ENCODE measurements around the gene CST11.

CST11 gene

GRCh38 chr20:23444859-23445258 is 7.8 kb downstream of the CST11 start:
- ChIA-PET CTCF (interaction anchor here (0.6 kb wide), 1 partner anchor 95 kb away, joined by 5 read pairs; no protein-coding TSS in a partner anchor), POLR2A (interaction anchor here (0.7 to 0.9 kb wide), 2 partner anchors 87 to 95 kb away, joined by 3 read pairs; no protein-coding TSS in a partner anchor)
- no peak for DNase-seq (ENCODE audit: extremely low spot score)
- no peak for TF ChIP-seq ARNT (IDR thresholded peaks at IDR 0.05)
- TF ChIP-seq NFRKB (IDR thresholded peaks at IDR 0.05) = no peak
- TF ChIP-seq LEF1 (IDR thresholded peaks at IDR 0.05; ENCODE audit: borderline replicate concordance) = no peak
- no peak for TF ChIP-seq L3MBTL2 (conservative IDR thresholded peaks at IDR 0.05)
- TF ChIP-seq FOXM1 (IDR thresholded peaks at IDR 0.05; ENCODE audit: borderline replicate concordance) = no peak
- no peak for TF ChIP-seq PKNOX1 (IDR thresholded peaks at IDR 0.05)
- TF ChIP-seq BHLHE40 (IDR thresholded peaks at IDR 0.05; ENCODE audit: borderline replicate concordance) = no peak
- no peak for TF ChIP-seq FOXA1 (IDR thresholded peaks at IDR 0.05)
- no peak for TF ChIP-seq FOXK2 (IDR thresholded peaks at IDR 0.05)

- CTCF ChIA-PET = interaction anchor here (0.5 to 1.2 kb wide), 5 partner anchors 52 to 164 kb away, joined by 3 to 8 read pairs (median 3); no protein-coding TSS in a partner anchor
- no peak for DNase-seq (ENCODE audit: extremely low spot score)
- no peak for TF ChIP-seq ELF4 (IDR thresholded peaks at IDR 0.05)
- no peak for TF ChIP-seq ZNF384 (IDR thresholded peaks at IDR 0.05)
- no peak for TF ChIP-seq BHLHE40 (IDR thresholded peaks at IDR 0.05; ENCODE audit: borderline replicate concordance)
- no peak for TF ChIP-seq L3MBTL2 (conservative IDR thresholded peaks at IDR 0.05)
- TF ChIP-seq FOXK2 (IDR thresholded peaks at IDR 0.05) = no peak
- no peak for TF ChIP-seq SP1 (IDR thresholded peaks at IDR 0.05)
- TF ChIP-seq FOXA1 (IDR thresholded peaks at IDR 0.05) = no peak
- no peak for TF ChIP-seq LEF1 (IDR thresholded peaks at IDR 0.05; ENCODE audit: borderline replicate concordance)
- no peak for TF ChIP-seq SUZ12 (IDR thresholded peaks at IDR 0.05)
- TF ChIP-seq ARNT (IDR thresholded peaks at IDR 0.05) = no peak
- POLR2A ChIA-PET = no interaction called here
Measured at GRCh38 chr20:23442436-23442835, 10.2 kb downstream of the CST11 start.

GRCh38 chr20:23441850-23442313 is 10.8 kb downstream of the CST11 start:
- POLR2A ChIA-PET = no interaction called here
- CTCF ChIA-PET = interaction anchor here (0.5 to 1.2 kb wide), 5 partner anchors 51 to 1489 kb away, joined by 3 to 4 read pairs (median 3); no protein-coding TSS in a partner anchor
- TF ChIP-seq FOXA1 (IDR thresholded peaks at IDR 0.05) = no peak
- TF ChIP-seq FOXM1 (IDR thresholded peaks at IDR 0.05; ENCODE audit: borderline replicate concordance) = no peak
- TF ChIP-seq PKNOX1 (IDR thresholded peaks at IDR 0.05) = peak; percentile 57; the same call in 1 of the 2 replicates
- peak; percentile 80 for DNase-seq (ENCODE audit: extremely low spot score)

- no peak for TF ChIP-seq PKNOX1 (IDR thresholded peaks at IDR 0.05)
- ChIA-PET POLR2A (no interaction called here), CTCF (no interaction called here)
- no peak for DNase-seq (ENCODE audit: extremely low spot score)
Measured at GRCh38 chr20:23440004-23440403, 12.7 kb downstream of the CST11 start.

- POLR2A ChIA-PET = no interaction called here
- no peak for TF ChIP-seq L3MBTL2 (conservative IDR thresholded peaks at IDR 0.05)
- TF ChIP-seq ZNF384 (IDR thresholded peaks at IDR 0.05) = no peak
- TF ChIP-seq CTBP1 (IDR thresholded peaks at IDR 0.05; ENCODE audit: borderline replicate concordance) = no peak
- TF ChIP-seq TARDBP (IDR thresholded peaks at IDR 0.05) = no peak
- TF ChIP-seq HDGF (IDR thresholded peaks at IDR 0.05; ENCODE audit: borderline replicate concordance) = no peak
- TF ChIP-seq PKNOX1 (IDR thresholded peaks at IDR 0.05) = no peak
- TF ChIP-seq NFRKB (IDR thresholded peaks at IDR 0.05) = no peak
- TF ChIP-seq LEF1 (IDR thresholded peaks at IDR 0.05; ENCODE audit: borderline replicate concordance) = no peak
- TF ChIP-seq FOXA1 (IDR thresholded peaks at IDR 0.05) = no peak
- TF ChIP-seq ARNT (IDR thresholded peaks at IDR 0.05) = no peak
- no peak for TF ChIP-seq SP1 (IDR thresholded peaks at IDR 0.05)
Measured at GRCh38 chr20:23438661-23439060, 14.0 kb downstream of the CST11 start.

GRCh38 chr20:23437126-23437899 is 15.4 kb downstream of the CST11 start:
- TF ChIP-seq L3MBTL2 (conservative IDR thresholded peaks at IDR 0.05) = no peak
- TF ChIP-seq PKNOX1 (IDR thresholded peaks at IDR 0.05) = no peak
- no peak for TF ChIP-seq BHLHE40 (IDR thresholded peaks at IDR 0.05; ENCODE audit: borderline replicate concordance)
- no peak for TF ChIP-seq FOXA1 (IDR thresholded peaks at IDR 0.05)
- no peak for TF ChIP-seq FOXM1 (IDR thresholded peaks at IDR 0.05; ENCODE audit: borderline replicate concordance)
- TF ChIP-seq CTBP1 (IDR thresholded peaks at IDR 0.05; ENCODE audit: borderline replicate concordance) = no peak
- TF ChIP-seq SUZ12 (IDR thresholded peaks at IDR 0.05) = no peak
- no peak for TF ChIP-seq ELF4 (IDR thresholded peaks at IDR 0.05)
- TF ChIP-seq ARNT (IDR thresholded peaks at IDR 0.05) = no peak
- no peak for TF ChIP-seq ZNF384 (IDR thresholded peaks at IDR 0.05)
- TF ChIP-seq HDGF (IDR thresholded peaks at IDR 0.05; ENCODE audit: borderline replicate concordance) = no peak
- TF ChIP-seq FOXK2 (IDR thresholded peaks at IDR 0.05) = no peak
- no peak for TF ChIP-seq LEF1 (IDR thresholded peaks at IDR 0.05; ENCODE audit: borderline replicate concordance)
- TF ChIP-seq SP1 (IDR thresholded peaks at IDR 0.05) = no peak
- no peak for DNase-seq (ENCODE audit: extremely low spot score)
- POLR2A ChIA-PET = interaction anchor here (1.0 kb wide), 1 partner anchor 87 kb away, joined by 4 read pairs; the partner anchor contains the start of gene NXT1
- CTCF ChIA-PET = no interaction called here

More at GRCh38 chr20:23438661-23439060, 14.0 kb downstream of the CST11 start:
- CTCF ChIA-PET = no interaction called here
- DNase-seq (ENCODE audit: extremely low spot score) = no peak
